ENCODE measurements around the gene LEF1. TPM values are rescaled to one million over a fixed set of nuclear protein-coding genes. Genes with fewer than 3 reads are reported as not detected.
A peak's percentile ranks its signal among the peaks of the same experiment; 100 is the strongest.

LEF1 gene
- total and polyA plus RNA-seq, 9 of the 15 experiments (the other 6 are each of a cell fraction or from before 2014, with no cell fraction given): 15.1 to 81.1 (median 29.7) TPM

GRCh38 chr4:108168671-108169523, at the start of gene LEF1 (continued):
- TF ChIP-seq PBX2 (CRISPR knock-in tag; IDR thresholded peaks at IDR 0.05; ENCODE audit: low read depth) (no peak), PBX2 (tag; conservative IDR thresholded peaks at IDR 0.05; ENCODE audit: low read depth) (no peak), KAT2B (IDR thresholded peaks at IDR 0.05; ENCODE audit: low read depth, low read length) (no peak), CREB3 (tag; conservative IDR thresholded peaks at IDR 0.05; ENCODE audit: low read depth) (no peak), MNT (conservative IDR thresholded peaks at IDR 0.05) (peak in 1 of 2 experiments; percentile 59; a peak in 1 of 4 replicates), CEBPB (tag; IDR thresholded peaks at IDR 0.05) (no peak), TAF1 (IDR thresholded peaks at IDR 0.05; ENCODE audit: control insufficient read depth, extremely low read depth, insufficient read depth, low read length, severe bottlenecking) (peak; percentile 70), E2F6 (IDR thresholded peaks at IDR 0.05; ENCODE audit: borderline replicate concordance in 1 of 2, extremely low read depth in 1 of 2, insufficient read depth in 1 of 2, insufficient read length in 1 of 2, low read depth in 1 of 2, low read length in 1 of 2, poor library complexity in 1 of 2, severe bottlenecking in 1 of 2) (peak; percentile 54 to 78), PHF8 (IDR thresholded peaks at IDR 0.05; ENCODE audit: borderline replicate concordance, low read length) (peak; percentile 25; the same call in 1 of the 2 replicates), HMG20B (CRISPR knock-in tag; IDR thresholded peaks at IDR 0.05) (no peak), ZBTB11 (CRISPR knock-in tag; IDR thresholded peaks at IDR 0.05) (0 out of 6 replicates have a peak, but pooled peaks of 1 of the 3 experiments have one; percentile 1), ZBTB7A (IDR thresholded peaks at IDR 0.05; ENCODE audit: borderline replicate concordance, control insufficient read depth, low read depth, low read length) (peak; percentile 41; the same call in 1 of the 2 replicates), NFRKB (IDR thresholded peaks at IDR 0.05; ENCODE audit: low read depth) (no peak)

Data from K562 (cell line).